HEK293T (cell line): ENCODE data around the gene MFNG.

Experiments
- CTCF ChIA-PET: fragments of 350-600 bp; formaldehyde crosslinking; extraction: SDS; loops from one replicate; lab custom pipeline; 2021; ENCODE audit warnings: antibody characterized with exemption, inconsistent platforms; lab: Yijun Ruan, JAX
- POLR2A ChIA-PET: fragments of 350-600 bp; formaldehyde crosslinking; extraction: SDS; loops from one replicate; lab custom pipeline; 2020; ENCODE audit warnings: antibody characterized with exemption, inconsistent platforms; lab: Yijun Ruan, JAX
- DNase-seq: peaks from one replicate; pipeline ENCODE4 v3.0.0; 2012; ENCODE audit warnings: mixed read lengths; ENCODE audit errors: extremely low spot score
- ARNT ChIP-seq: fragments of 450-650 bp; IDR thresholded peaks from 2 replicates; pipeline ENCODE4 v1.6.1; 2017; ENCODE audit warnings: mild to moderate bottlenecking
- BHLHE40 ChIP-seq: fragments of 450-650 bp; IDR thresholded peaks from 2 replicates; pipeline ENCODE4 v1.6.1; 2016; ENCODE audit warnings: mild to moderate bottlenecking, moderate library complexity, borderline replicate concordance
- CTBP1 ChIP-seq: fragments of 450-650 bp; IDR thresholded peaks from 2 replicates; pipeline ENCODE4 v1.6.1; 2016; ENCODE audit warnings: borderline replicate concordance
- ELF4 ChIP-seq: fragments of 450-650 bp; IDR thresholded peaks from 2 replicates; pipeline ENCODE4 v1.6.1; 2017; ENCODE audit warnings: antibody characterized with exemption
- FOXA1 ChIP-seq: fragments of 450-650 bp; IDR thresholded peaks from 2 replicates; pipeline ENCODE4 v1.6.1; 2016; ENCODE audit warnings: mild to moderate bottlenecking
- FOXK2 ChIP-seq: fragments of 450-650 bp; IDR thresholded peaks from 2 replicates; pipeline ENCODE4 v1.6.1; 2016; ENCODE audit warnings: mild to moderate bottlenecking
- FOXM1 ChIP-seq: fragments of 450-650 bp; IDR thresholded peaks from 2 replicates; pipeline ENCODE4 v1.6.1; 2017; ENCODE audit warnings: mild to moderate bottlenecking, borderline replicate concordance
- HDGF ChIP-seq: fragments of 450-650 bp; IDR thresholded peaks from 2 replicates; pipeline ENCODE4 v1.6.1; 2017; ENCODE audit warnings: antibody characterized with exemption, borderline replicate concordance
- L3MBTL2 ChIP-seq: fragments of 450-650 bp; conservative IDR thresholded peaks from 2 replicates; pipeline ENCODE4 v1.6.1; 2016; ENCODE audit warnings: mild to moderate bottlenecking
- LEF1 ChIP-seq: fragments of 450-650 bp; IDR thresholded peaks from 2 replicates; pipeline ENCODE4 v1.6.1; 2017; ENCODE audit warnings: mild to moderate bottlenecking, borderline replicate concordance
- NFRKB ChIP-seq: fragments of 450-650 bp; IDR thresholded peaks from 2 replicates; pipeline ENCODE4 v1.6.1; 2016; ENCODE audit warnings: mild to moderate bottlenecking, moderate library complexity
- PKNOX1 ChIP-seq: fragments of 450-650 bp; IDR thresholded peaks from 2 replicates; pipeline ENCODE4 v1.6.1; 2016
- SP1 ChIP-seq: fragments of 450-650 bp; IDR thresholded peaks from 2 replicates; pipeline ENCODE4 v1.6.1; 2017
- SUZ12 ChIP-seq: fragments of 450-650 bp; IDR thresholded peaks from 2 replicates; pipeline ENCODE4 v1.6.1; 2016; ENCODE audit warnings: mild to moderate bottlenecking
- TARDBP ChIP-seq: fragments of 450-650 bp; IDR thresholded peaks from 2 replicates; pipeline ENCODE4 v1.6.1; 2016
- ZNF384 ChIP-seq: fragments of 450-650 bp; IDR thresholded peaks from 2 replicates; pipeline ENCODE4 v1.6.1; 2016

MFNG gene

GRCh38 chr22:37505989-37506388 lies 19.8 kb upstream of the MFNG start:
- ChIA-PET CTCF (interaction anchor here (0.9 to 1.4 kb wide), 2 partner anchors 9 to 10 kb away, joined by 3 to 4 read pairs; no protein-coding TSS in a partner anchor), POLR2A (interaction anchor here (0.5 kb wide), 1 partner anchor 57 kb away, joined by 3 read pairs; no protein-coding TSS in a partner anchor)
- TF ChIP-seq FOXK2 (no peak), ELF4 (no peak), L3MBTL2 (no peak), BHLHE40 (no peak), ARNT (no peak), FOXA1 (no peak), PKNOX1 (no peak), SUZ12 (no peak), SP1 (no peak), LEF1 (no peak), HDGF (no peak), NFRKB (no peak), CTBP1 (no peak), FOXM1 (no peak), TARDBP (no peak), ZNF384 (no peak)
- DNase-seq, result no peak

GRCh38 chr22:37505565-37505964 lies 19.4 kb upstream of the MFNG start:
- no peak for TF ChIP-seq LEF1
- TF ChIP-seq BHLHE40, result no peak
- no peak for TF ChIP-seq FOXA1
- no peak for TF ChIP-seq ZNF384
- TF ChIP-seq NFRKB, result no peak
- TF ChIP-seq SUZ12, result no peak
- TF ChIP-seq CTBP1, result no peak
- no peak for TF ChIP-seq TARDBP
- TF ChIP-seq FOXK2, result no peak
- TF ChIP-seq L3MBTL2, result no peak
- no peak for TF ChIP-seq ELF4
- no peak for TF ChIP-seq SP1
- no peak for TF ChIP-seq ARNT
- no peak for TF ChIP-seq PKNOX1
- TF ChIP-seq FOXM1, result no peak
- TF ChIP-seq HDGF, result no peak
- CTCF ChIA-PET, result interaction anchor here (0.9 to 1.4 kb wide), 2 partner anchors 8 to 10 kb away, joined by 3 to 4 read pairs; no protein-coding TSS in a partner anchor
- POLR2A ChIA-PET, result interaction anchor here (0.5 kb wide), 1 partner anchor 57 kb away, joined by 3 read pairs; no protein-coding TSS in a partner anchor
- no peak for DNase-seq

GRCh38 chr22:37504964-37505363 lies 18.8 kb upstream of the MFNG start:
- ChIA-PET POLR2A (no interaction called here), CTCF (no interaction called here)
- no peak for TF ChIP-seq PKNOX1
- TF ChIP-seq TARDBP, result no peak
- TF ChIP-seq FOXA1, result no peak
- DNase-seq, result no peak

- DNase-seq, result no peak
- no peak for TF ChIP-seq PKNOX1
- TF ChIP-seq FOXA1, result no peak
- no peak for TF ChIP-seq CTBP1
- no peak for TF ChIP-seq BHLHE40
- no peak for TF ChIP-seq L3MBTL2
- TF ChIP-seq TARDBP, result no peak
- TF ChIP-seq FOXM1, result no peak
- no peak for TF ChIP-seq LEF1
- no peak for TF ChIP-seq SP1
- no peak for TF ChIP-seq ARNT
- TF ChIP-seq SUZ12, result no peak
- no peak for TF ChIP-seq HDGF
- no peak for TF ChIP-seq ELF4
- TF ChIP-seq FOXK2, result no peak
- TF ChIP-seq ZNF384, result no peak
- TF ChIP-seq NFRKB, result no peak
- ChIA-PET CTCF (no interaction called here), POLR2A (no interaction called here)
Measured at GRCh38 chr22:37503850-37504249, 17.7 kb upstream of the MFNG start.

GRCh38 chr22:37503183-37503683 lies 17.0 kb upstream of the MFNG start:
- ChIA-PET POLR2A (no interaction called here), CTCF (no interaction called here)
- DNase-seq, result no peak
- no peak for TF ChIP-seq SUZ12
- no peak for TF ChIP-seq BHLHE40
- TF ChIP-seq FOXK2, result no peak
- TF ChIP-seq SP1, result no peak
- TF ChIP-seq ZNF384, result no peak
- TF ChIP-seq ARNT, result no peak; the same call in 1 of the 2 replicates
